Suprapubic skin (tissue), 4 donors: Measurements from ENCODE around the gene SLC22A1.

ENCODE experiments used
- EP300 ChIP-seq: sonication (generic); formaldehyde crosslinking; IDR thresholded peaks from one replicate; pipeline ENCODE4 v1.6.1; 2017; ENCODE audit warnings: antibody characterized with exemption
- POLR2AphosphoS5 ChIP-seq, 3 donors: sonication (generic); formaldehyde crosslinking; IDR thresholded peaks; one replicate each; pipeline ENCODE4 v1.6.1; 2017; ENCODE audit warnings: antibody characterized with exemption in 3 of 3
- TF ChIP-seq, protein P1 (sequence below), 2 donors: fragments of 200-600 bp in 1 of 2; fragments of 450-650 bp in 1 of 2; sonication (generic) in 1 of 2; IDR thresholded peaks; one replicate each; pipeline ENCODE4 v1.5.1; 2016 to 2019; ENCODE audit warnings: antibody characterized with exemption in 2 of 2, mild to moderate bottlenecking in 1 of 2, moderate library complexity in 1 of 2

DNA sequence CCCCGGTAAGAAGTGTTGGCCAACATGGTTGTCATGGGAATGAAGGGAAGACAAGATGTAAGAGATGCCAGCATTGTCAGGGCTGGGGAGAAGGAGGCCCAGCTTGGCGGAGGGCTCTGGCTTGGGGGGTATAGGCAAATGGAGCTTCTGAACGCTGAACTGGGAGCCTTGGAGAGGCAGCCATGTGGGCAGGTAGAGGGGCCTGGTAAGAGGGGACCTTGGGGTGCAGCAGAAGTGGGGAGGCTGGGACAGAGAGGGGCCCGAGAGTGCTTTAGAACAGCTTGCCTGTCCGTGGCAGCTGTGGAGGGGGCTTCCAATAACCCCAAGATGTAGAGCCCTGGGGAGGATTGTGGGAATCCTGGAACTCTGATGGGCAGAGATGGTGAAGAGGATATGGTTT is 3.0 kb downstream of the SLC22A1 start:
- TF ChIP-seq, protein P1, sequence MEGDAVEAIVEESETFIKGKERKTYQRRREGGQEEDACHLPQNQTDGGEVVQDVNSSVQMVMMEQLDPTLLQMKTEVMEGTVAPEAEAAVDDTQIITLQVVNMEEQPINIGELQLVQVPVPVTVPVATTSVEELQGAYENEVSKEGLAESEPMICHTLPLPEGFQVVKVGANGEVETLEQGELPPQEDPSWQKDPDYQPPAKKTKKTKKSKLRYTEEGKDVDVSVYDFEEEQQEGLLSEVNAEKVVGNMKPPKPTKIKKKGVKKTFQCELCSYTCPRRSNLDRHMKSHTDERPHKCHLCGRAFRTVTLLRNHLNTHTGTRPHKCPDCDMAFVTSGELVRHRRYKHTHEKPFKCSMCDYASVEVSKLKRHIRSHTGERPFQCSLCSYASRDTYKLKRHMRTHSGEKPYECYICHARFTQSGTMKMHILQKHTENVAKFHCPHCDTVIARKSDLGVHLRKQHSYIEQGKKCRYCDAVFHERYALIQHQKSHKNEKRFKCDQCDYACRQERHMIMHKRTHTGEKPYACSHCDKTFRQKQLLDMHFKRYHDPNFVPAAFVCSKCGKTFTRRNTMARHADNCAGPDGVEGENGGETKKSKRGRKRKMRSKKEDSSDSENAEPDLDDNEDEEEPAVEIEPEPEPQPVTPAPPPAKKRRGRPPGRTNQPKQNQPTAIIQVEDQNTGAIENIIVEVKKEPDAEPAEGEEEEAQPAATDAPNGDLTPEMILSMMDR (IDR thresholded peaks at IDR 0.05), result no peak
- TF ChIP-seq EP300 (no peak), POLR2AphosphoS5 (IDR thresholded peaks at IDR 0.05) (no peak)
